Natural killer cell (primary cell): ENCODE measurements around the gene POU2F1. TPM values are rescaled to one million over a fixed set of nuclear protein-coding genes. Genes with fewer than 3 reads are reported as not detected.

Experiments used
- ATAC-seq, 3 donors: fragments of 150-1000 bp in 2 of 3; fragments of 200-7000 bp in 1 of 3; cut with Tn5 transposase; 1 replicate in 1 of 3; 2 replicates in 2 of 3; pipeline ENCODE4 v1.10.0; 2021; ENCODE audit warnings: mild to moderate bottlenecking in 2 of 3, moderate library complexity in 2 of 3
- DNase-seq, 2 donors: peaks; one replicate each; pipeline versions ENCODE4 v3.0.0 to v3.0.0-alpha.2; 2013 to 2021; ENCODE audit warnings: mixed read lengths in 1 of 2
- H3K27ac ChIP-seq: one replicate; pipeline ENCODE4 v1.5.1; 2013; ENCODE audit warnings: mild to moderate bottlenecking, low read length
- H3K27me3 ChIP-seq: one replicate; pipeline ENCODE4 v1.6.1; 2013; ENCODE audit warnings: low read length; ENCODE audit not compliant: control insufficient read depth, insufficient read depth
- H3K36me3 ChIP-seq: one replicate; pipeline ENCODE4 v1.6.1; 2013; ENCODE audit warnings: low read length; ENCODE audit not compliant: control insufficient read depth, insufficient read depth
- H3K4me1 ChIP-seq: one replicate; pipeline ENCODE4 v1.6.1; 2013; ENCODE audit warnings: low read length; ENCODE audit not compliant: control insufficient read depth, insufficient read depth
- H3K4me3 ChIP-seq: one replicate; pipeline ENCODE4 v1.5.1; 2013; ENCODE audit warnings: low read length
- H3K9me3 ChIP-seq: one replicate; pipeline ENCODE4 v1.6.1; 2013; ENCODE audit warnings: low read length; ENCODE audit not compliant: control insufficient read depth, insufficient read depth
- H3K27ac Mint-ChIP-seq, 2 donors: one replicate each; pipeline ENCODE4 v1.8.0; 2022; ENCODE audit warnings: mild to moderate bottlenecking in 2 of 2, mixed read lengths in 2 of 2, moderate library complexity in 1 of 2
- H3K27me3 Mint-ChIP-seq, 2 donors: one replicate each; pipeline ENCODE4 v1.8.0; 2022; ENCODE audit warnings: low read depth in 2 of 2, mixed read lengths in 2 of 2
- H3K36me3 Mint-ChIP-seq: one replicate; pipeline ENCODE4 v1.8.0; 2022; ENCODE audit warnings: mixed read lengths
- H3K4me1 Mint-ChIP-seq, 2 donors: one replicate each; pipeline ENCODE4 v1.8.0; 2022; ENCODE audit warnings: mixed read lengths in 2 of 2
- H3K4me3 Mint-ChIP-seq: one replicate; pipeline ENCODE4 v1.8.0; 2022; ENCODE audit warnings: mild to moderate bottlenecking, moderate library complexity, mixed read lengths
- H3K9me3 Mint-ChIP-seq, 2 donors: one replicate each; pipeline ENCODE4 v1.8.0; 2022; ENCODE audit warnings: mixed read lengths in 2 of 2
- CTCF ChIP-seq: fragments of 200-600 bp; IDR thresholded peaks from one replicate; pipeline ENCODE4 v1.8.0; 2022; ENCODE audit warnings: antibody characterized with exemption
- WGBS: methylation state at CpG from one replicate; pipeline ENCODE4 v1.1.7; 2013; ENCODE audit warnings: missing lambda C conversion rate; ENCODE audit not compliant: insufficient coverage; 5-methylcytosine and 5-hydroxymethylcytosine counted together
- intact Hi-C: fragments of 100-400 bp; cut with micrococcal nuclease; formaldehyde crosslinking; loops from one replicate; pipeline ENCODE4 v1.14.2; 2022
- total RNA-seq, 4 donors: library from RNA; stranded (reverse); fragments of 120-200 nt in 1 of 4; gene quantifications; one replicate each; pipeline versions ENCODE4 v1.2.3 to v1.2.4, GENCODE V29; 2013 to 2022

Gene POU2F1
- total RNA-seq, 3 donors from 2014 or later (not counting 1 experiment from before 2014, with no cell fraction given): 39.8 to 44.6 (median 40.9) TPM

GRCh38 chr1:167274061-167274460, 53.4 kb downstream of the POU2F1 start:
- H3K4me1 ChIP-seq: peaks cover 5% of the 10 kb centered on the region
- Mint-ChIP-seq H3K27me3 (no peaks in the 10 kb centered on the region), H3K27ac (no peak overlapping the region), H3K4me3 (no peak overlapping the region), H3K36me3 (no peaks in the 10 kb centered on the region), H3K9me3 (no peaks in the 10 kb centered on the region), H3K4me1 (peaks cover 23 to 34% of the 10 kb centered on the region in 2 donors)
- H3K36me3 ChIP-seq: no peaks in the 10 kb centered on the region
- no peak for DNase-seq
- no peak for TF ChIP-seq CTCF
- no peaks in the 10 kb centered on the region for H3K27me3 ChIP-seq
- ATAC-seq: no peak
- no CpG with 5 or more reads among the region's 1 CpG for WGBS
- no peaks in the 10 kb centered on the region for H3K9me3 ChIP-seq
- intact Hi-C loops: no loop called here
- no peak overlapping the region for H3K27ac ChIP-seq
- no peak overlapping the region for H3K4me3 ChIP-seq

- WGBS: 53% methylated on average over 2 of the region's 3 CpGs
- Mint-ChIP-seq H3K4me3 (no peak overlapping the region), H3K27ac (peak overlapping the region; percentile 4 to 73), H3K4me1 (peaks cover 21 to 33% of the 10 kb centered on the region in 2 donors), H3K9me3 (no peaks in the 10 kb centered on the region), H3K27me3 (no peaks in the 10 kb centered on the region), H3K36me3 (no peaks in the 10 kb centered on the region)
- intact Hi-C loops: no loop called here
- DNase-seq (no peak), ATAC-seq (peak; percentile 53 to 88 (median 65))
- no peak for TF ChIP-seq CTCF
- no peak overlapping the region for H3K4me3 ChIP-seq
- no peaks in the 10 kb centered on the region for H3K9me3 ChIP-seq
- no peaks in the 10 kb centered on the region for H3K36me3 ChIP-seq
- no peak overlapping the region for H3K27ac ChIP-seq
- peaks cover 5% of the 10 kb centered on the region for H3K4me1 ChIP-seq
- no peaks in the 10 kb centered on the region for H3K27me3 ChIP-seq
Observed at GRCh38 chr1:167276969-167277368, 56.3 kb downstream of the POU2F1 start.

- no peak overlapping the region for H3K4me3 ChIP-seq
- H3K27me3 Mint-ChIP-seq: no peaks in the 10 kb centered on the region
- TF ChIP-seq CTCF: no peak
- WGBS: over 99% methylated on average over 5 of the region's 5 CpGs
- ATAC-seq (no peak), DNase-seq (no peak)
- H3K9me3 ChIP-seq: no peaks in the 10 kb centered on the region
- no peaks in the 10 kb centered on the region for H3K36me3 ChIP-seq
- no peak overlapping the region for H3K27ac ChIP-seq
- H3K9me3 Mint-ChIP-seq: no peaks in the 10 kb centered on the region
- H3K27me3 ChIP-seq: no peaks in the 10 kb centered on the region
- H3K36me3 Mint-ChIP-seq: no peaks in the 10 kb centered on the region
- intact Hi-C loops: no loop called here
- no peak overlapping the region for H3K27ac Mint-ChIP-seq
- H3K4me1 ChIP-seq: peaks cover 5% of the 10 kb centered on the region
- peaks cover 27 to 34% of the 10 kb centered on the region in 2 donors for H3K4me1 Mint-ChIP-seq
- H3K4me3 Mint-ChIP-seq: no peak overlapping the region
Observed at GRCh38 chr1:167278497-167278896, 57.8 kb downstream of the POU2F1 start.

GRCh38 chr1:167280912-167281311, 60.2 kb downstream of the POU2F1 start:
- Histone ChIP-seq H3K27me3 (no peaks in the 10 kb centered on the region), H3K4me1 (peaks cover 5% of the 10 kb centered on the region), H3K27ac (no peak overlapping the region), H3K36me3 (no peaks in the 10 kb centered on the region), H3K9me3 (no peaks in the 10 kb centered on the region), H3K4me3 (no peak overlapping the region)
- DNase-seq (no peak), ATAC-seq (no peak)
- H3K27me3 Mint-ChIP-seq: no peaks in the 10 kb centered on the region
- H3K36me3 Mint-ChIP-seq: no peaks in the 10 kb centered on the region
- H3K4me3 Mint-ChIP-seq: no peak overlapping the region
- no peak overlapping the region for H3K27ac Mint-ChIP-seq
- intact Hi-C loops: no loop called here
- no peak for TF ChIP-seq CTCF
- H3K9me3 Mint-ChIP-seq: no peaks in the 10 kb centered on the region
- 100% methylated on average over 3 of the region's 3 CpGs for WGBS
- H3K4me1 Mint-ChIP-seq: peaks cover 27 to 39% of the 10 kb centered on the region in 2 donors
